HL-60 (cell line): ENCODE results near the gene TRIM31.

Experiments
- DNase-seq, 2 experiments: peaks; one replicate each; pipeline ENCODE4 v3.0.0-alpha.2; 2010 to 2020; ENCODE audit warnings: low read depth in 1 of 2, low spot score in 1 of 2
- H3K27ac ChIP-seq: fragments of 250-450 bp; sonication (Bioruptor Pico); replicated peaks from 2 replicates; pipeline ENCODE4 v1.5.1; 2020; ENCODE audit warnings: mild to moderate bottlenecking, moderate library complexity
- H3K27me3 ChIP-seq: fragments of 250-450 bp; sonication (Bioruptor Pico); 2 replicates; pipeline ENCODE4 v1.5.1; 2021; ENCODE audit warnings: mild to moderate bottlenecking, moderate library complexity; ENCODE audit not compliant: insufficient read depth, poor library complexity, severe bottlenecking
- H3K4me3 ChIP-seq: replicated peaks from 2 replicates; pipeline ENCODE4 v1.5.1; 2011; ENCODE audit warnings: mild to moderate bottlenecking, control low read depth, low read length; ENCODE audit not compliant: insufficient read depth
- CTCF ChIP-seq: IDR thresholded peaks from one replicate; pipeline ENCODE4 v1.5.1; 2011; ENCODE audit warnings: low read length, control low read depth, inconsistent platforms; ENCODE audit not compliant: insufficient read depth
- GABPA ChIP-seq: IDR thresholded peaks from 2 replicates; pipeline ENCODE4 v1.6.1; 2012; ENCODE audit warnings: low read depth
- POLR2AphosphoS5 ChIP-seq: IDR thresholded peaks from 2 replicates; pipeline ENCODE4 v1.6.1; 2012; ENCODE audit warnings: low read depth
- SPI1 ChIP-seq: IDR thresholded peaks from 2 replicates; pipeline ENCODE4 v1.6.1; 2012; ENCODE audit warnings: low read depth, mild to moderate bottlenecking, borderline replicate concordance
- TF ChIP-seq, protein P1 (sequence below): IDR thresholded peaks from 2 replicates; pipeline ENCODE4 v1.6.1; 2012; ENCODE audit warnings: low read depth; ENCODE audit not compliant: insufficient replicate concordance

TRIM31 gene

DNA sequence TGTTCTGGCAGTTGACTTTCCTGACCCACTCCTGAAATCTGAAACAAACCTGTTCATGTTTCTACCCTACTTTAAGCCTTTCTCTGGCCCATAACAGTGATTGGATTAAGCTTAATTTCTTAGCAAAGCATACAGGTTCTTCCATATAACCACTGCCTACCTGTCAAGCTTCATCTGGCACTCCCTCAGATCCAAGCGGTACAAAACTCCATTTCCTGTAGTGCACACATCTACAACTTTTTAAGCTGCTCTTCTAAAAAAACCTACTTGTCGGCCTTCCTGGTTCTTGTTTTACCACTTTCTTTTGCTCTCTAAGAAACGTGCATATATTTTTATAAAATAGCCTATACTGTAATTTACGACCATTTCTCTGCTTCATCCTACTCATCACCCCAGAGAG, 46.8 kb downstream of the TRIM31 start:
- TF ChIP-seq CTCF: no peak
- no peak for TF ChIP-seq GABPA
- no peak for TF ChIP-seq POLR2AphosphoS5
- no peak for TF ChIP-seq SPI1
- TF ChIP-seq, protein P1, sequence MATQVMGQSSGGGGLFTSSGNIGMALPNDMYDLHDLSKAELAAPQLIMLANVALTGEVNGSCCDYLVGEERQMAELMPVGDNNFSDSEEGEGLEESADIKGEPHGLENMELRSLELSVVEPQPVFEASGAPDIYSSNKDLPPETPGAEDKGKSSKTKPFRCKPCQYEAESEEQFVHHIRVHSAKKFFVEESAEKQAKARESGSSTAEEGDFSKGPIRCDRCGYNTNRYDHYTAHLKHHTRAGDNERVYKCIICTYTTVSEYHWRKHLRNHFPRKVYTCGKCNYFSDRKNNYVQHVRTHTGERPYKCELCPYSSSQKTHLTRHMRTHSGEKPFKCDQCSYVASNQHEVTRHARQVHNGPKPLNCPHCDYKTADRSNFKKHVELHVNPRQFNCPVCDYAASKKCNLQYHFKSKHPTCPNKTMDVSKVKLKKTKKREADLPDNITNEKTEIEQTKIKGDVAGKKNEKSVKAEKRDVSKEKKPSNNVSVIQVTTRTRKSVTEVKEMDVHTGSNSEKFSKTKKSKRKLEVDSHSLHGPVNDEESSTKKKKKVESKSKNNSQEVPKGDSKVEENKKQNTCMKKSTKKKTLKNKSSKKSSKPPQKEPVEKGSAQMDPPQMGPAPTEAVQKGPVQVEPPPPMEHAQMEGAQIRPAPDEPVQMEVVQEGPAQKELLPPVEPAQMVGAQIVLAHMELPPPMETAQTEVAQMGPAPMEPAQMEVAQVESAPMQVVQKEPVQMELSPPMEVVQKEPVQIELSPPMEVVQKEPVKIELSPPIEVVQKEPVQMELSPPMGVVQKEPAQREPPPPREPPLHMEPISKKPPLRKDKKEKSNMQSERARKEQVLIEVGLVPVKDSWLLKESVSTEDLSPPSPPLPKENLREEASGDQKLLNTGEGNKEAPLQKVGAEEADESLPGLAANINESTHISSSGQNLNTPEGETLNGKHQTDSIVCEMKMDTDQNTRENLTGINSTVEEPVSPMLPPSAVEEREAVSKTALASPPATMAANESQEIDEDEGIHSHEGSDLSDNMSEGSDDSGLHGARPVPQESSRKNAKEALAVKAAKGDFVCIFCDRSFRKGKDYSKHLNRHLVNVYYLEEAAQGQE: no peak
- DNase-seq: no peak
- H3K4me3 ChIP-seq: peak overlapping the region; percentile 42
- no peaks in the 10 kb centered on the region for H3K27me3 ChIP-seq
- peak overlapping the region; percentile 74 for H3K27ac ChIP-seq

DNA sequence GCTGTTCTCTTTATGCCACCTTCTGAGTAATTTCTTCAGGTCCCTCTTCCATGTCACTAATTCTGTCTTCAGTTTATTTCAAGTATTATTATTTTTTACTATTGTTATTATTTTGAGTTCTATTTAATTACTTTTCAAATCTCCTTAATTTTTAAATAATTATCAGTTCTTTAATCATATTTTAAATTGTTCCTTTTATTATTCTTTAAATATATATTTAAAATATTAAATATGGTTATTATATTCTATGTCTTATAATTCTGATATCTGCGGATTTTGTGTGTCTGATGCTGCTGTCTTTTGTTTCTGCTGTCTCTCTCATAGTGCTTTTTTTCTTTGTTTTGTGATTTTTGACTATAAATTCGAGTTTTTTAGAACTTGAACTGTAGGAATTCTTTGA, 49.6 kb downstream of the TRIM31 start:
- DNase-seq: no peak
- Histone ChIP-seq H3K27me3 (no peaks in the 10 kb centered on the region), H3K27ac (no peak overlapping the region), H3K4me3 (no peak overlapping the region)
- no peak for TF ChIP-seq CTCF
- no peak for TF ChIP-seq GABPA
- TF ChIP-seq SPI1: no peak
- TF ChIP-seq, protein P1: no peak
- TF ChIP-seq POLR2AphosphoS5: no peak

GRCh38 chr6:30062471-30063178, 50.3 kb downstream of the TRIM31 start:
- peak overlapping the region; percentile 70; the same call in 1 of the 2 replicates for H3K4me3 ChIP-seq
- no peak for DNase-seq
- no peak overlapping the region for H3K27ac ChIP-seq
- H3K27me3 ChIP-seq: no peaks in the 10 kb centered on the region
- TF ChIP-seq GABPA: no peak
- TF ChIP-seq, protein P1: no peak
- no peak for TF ChIP-seq SPI1
- no peak for TF ChIP-seq POLR2AphosphoS5
- no peak for TF ChIP-seq CTCF
